ENCODE measurements around the gene STIMATE. TPM values are rescaled to one million over a fixed set of nuclear protein-coding genes. Genes with fewer than 3 reads are reported as not detected.

The STIMATE gene
- total and polyA plus RNA-seq, 10 donors: 4.0 to 65.6 (median 34.0) TPM

DNA sequence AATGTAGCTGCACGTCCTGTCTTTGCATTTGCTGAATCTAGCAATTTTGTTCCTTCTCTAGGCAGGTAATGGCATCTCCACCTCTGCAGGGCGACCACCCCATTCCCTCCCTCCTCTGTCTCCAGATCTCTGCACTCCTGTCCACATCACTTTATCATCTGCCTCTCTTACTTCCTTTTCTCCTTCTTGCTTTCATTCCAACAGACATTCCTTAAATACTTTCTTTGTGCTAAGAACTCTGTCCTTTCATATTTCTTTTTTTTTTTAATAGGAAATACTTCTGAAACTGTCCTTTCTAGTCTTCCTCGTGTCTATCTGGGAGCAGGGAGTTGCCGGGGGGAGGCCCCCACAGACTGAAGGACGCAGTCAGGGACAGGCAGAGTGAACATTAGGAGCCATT, 95.5 kb downstream of the STIMATE start:
- no peaks in the 10 kb centered on the region for H3K4me1 ChIP-seq
- no peaks in the 10 kb centered on the region for H3K9me3 ChIP-seq
- intact Hi-C loops (cut with DNase I; ENCODE audit: low total_unique reads): no loop called here
- WGBS, 5 donors: 58 to 80% (median 70%) methylated on average over 5 of the region's 5 CpGs
- H3K27me3 ChIP-seq (replicated peaks in 1 of 7): no peaks in the 10 kb centered on the region
- TF ChIP-seq, protein P1, sequence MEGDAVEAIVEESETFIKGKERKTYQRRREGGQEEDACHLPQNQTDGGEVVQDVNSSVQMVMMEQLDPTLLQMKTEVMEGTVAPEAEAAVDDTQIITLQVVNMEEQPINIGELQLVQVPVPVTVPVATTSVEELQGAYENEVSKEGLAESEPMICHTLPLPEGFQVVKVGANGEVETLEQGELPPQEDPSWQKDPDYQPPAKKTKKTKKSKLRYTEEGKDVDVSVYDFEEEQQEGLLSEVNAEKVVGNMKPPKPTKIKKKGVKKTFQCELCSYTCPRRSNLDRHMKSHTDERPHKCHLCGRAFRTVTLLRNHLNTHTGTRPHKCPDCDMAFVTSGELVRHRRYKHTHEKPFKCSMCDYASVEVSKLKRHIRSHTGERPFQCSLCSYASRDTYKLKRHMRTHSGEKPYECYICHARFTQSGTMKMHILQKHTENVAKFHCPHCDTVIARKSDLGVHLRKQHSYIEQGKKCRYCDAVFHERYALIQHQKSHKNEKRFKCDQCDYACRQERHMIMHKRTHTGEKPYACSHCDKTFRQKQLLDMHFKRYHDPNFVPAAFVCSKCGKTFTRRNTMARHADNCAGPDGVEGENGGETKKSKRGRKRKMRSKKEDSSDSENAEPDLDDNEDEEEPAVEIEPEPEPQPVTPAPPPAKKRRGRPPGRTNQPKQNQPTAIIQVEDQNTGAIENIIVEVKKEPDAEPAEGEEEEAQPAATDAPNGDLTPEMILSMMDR (IDR thresholded peaks at IDR 0.05 in 8 of 11, conservative IDR thresholded peaks at IDR 0.05 in 3 of 11): no peak
- no peak for TF ChIP-seq POLR2A (IDR thresholded peaks at IDR 0.05)
- no peak for TF ChIP-seq POLR2AphosphoS5 (IDR thresholded peaks at IDR 0.05)
- DNase-seq: no peak
- H3K27ac ChIP-seq: peak overlapping the region in 3 of 8 donors; percentile 25 to 59 (median 40)
- H3K36me3 ChIP-seq: no peaks in the 10 kb centered on the region
- no peak overlapping the region for H3K4me3 ChIP-seq

DNA sequence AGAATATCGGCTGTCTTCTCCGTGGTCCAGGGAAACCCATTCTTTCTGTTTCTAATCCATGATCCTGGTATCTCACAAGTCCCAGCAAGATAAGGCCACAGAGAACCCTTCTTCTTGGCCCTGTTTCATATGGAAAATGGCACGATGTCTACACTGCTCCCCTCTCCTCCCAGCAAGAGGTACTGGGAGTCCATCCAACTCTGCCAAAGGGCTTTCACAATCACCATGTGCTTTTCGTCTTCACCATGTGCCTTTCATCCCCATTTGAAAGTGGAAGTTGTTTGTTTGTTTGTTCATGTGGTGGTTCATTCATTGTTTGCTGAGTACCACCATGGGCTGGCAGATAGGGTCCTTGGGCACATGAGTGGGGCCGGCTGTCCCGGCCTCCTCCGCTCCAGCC, 97.3 kb downstream of the STIMATE start:
- intact Hi-C loops (cut with DNase I; ENCODE audit: low total_unique reads): no loop called here
- Histone ChIP-seq H3K4me3 (no peak overlapping the region), H3K4me1 (peaks cover 0 to 8% (median 0%) of the 10 kb centered on the region in 6 donors), H3K27ac (peak overlapping the region in 3 of 8 donors; percentile 4 to 30 (median 5)), H3K27me3 (replicated peaks in 1 of 7) (no peaks in the 10 kb centered on the region), H3K9me3 (no peaks in the 10 kb centered on the region), H3K36me3 (no peaks in the 10 kb centered on the region)
- 84 to 91% (median 86%) methylated on average over 7 of the region's 7 CpGs for WGBS, 5 donors
- TF ChIP-seq POLR2AphosphoS5 (IDR thresholded peaks at IDR 0.05) (peak in 1 of 3 donors; percentile 28), POLR2A (IDR thresholded peaks at IDR 0.05) (no peak)
- no peak for DNase-seq

DNA sequence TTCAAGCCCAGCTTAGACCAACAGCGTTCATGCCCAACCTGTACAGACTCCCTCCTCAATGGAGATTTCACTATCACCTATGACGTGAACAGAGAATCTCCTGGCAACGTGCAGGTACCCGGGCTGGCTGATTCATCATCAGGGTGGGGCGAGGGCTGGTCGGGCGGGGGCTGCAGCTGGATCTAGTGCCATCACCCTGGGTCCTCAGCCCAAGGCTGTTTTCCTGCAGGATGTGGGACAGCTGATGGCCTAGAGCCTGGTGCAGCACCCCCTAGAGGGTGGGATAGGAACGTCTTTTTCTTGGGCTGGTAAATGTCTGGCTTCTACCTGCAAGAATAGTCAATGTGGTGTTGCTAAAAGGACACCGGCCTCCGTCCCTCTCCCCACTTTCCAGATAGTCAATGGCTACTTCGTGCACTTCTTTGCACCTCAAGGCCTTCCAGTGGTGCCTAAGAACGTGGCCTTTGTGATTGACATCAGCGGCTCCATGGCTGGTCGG, 98.3 kb downstream of the STIMATE start:
- Histone ChIP-seq H3K27ac (peak overlapping the region in 1 of 8 donors; percentile 30), H3K36me3 (no peaks in the 10 kb centered on the region), H3K9me3 (no peaks in the 10 kb centered on the region), H3K4me3 (no peak overlapping the region), H3K27me3 (replicated peaks in 1 of 7) (no peaks in the 10 kb centered on the region), H3K4me1 (peaks cover 0 to 13% (median 0%) of the 10 kb centered on the region in 6 donors)
- intact Hi-C loops (cut with DNase I; ENCODE audit: low total_unique reads): no loop called here
- 67 to 79% (median 71%) methylated on average over 12 to 14 of the region's 14 CpGs for WGBS, 5 donors
- TF ChIP-seq, protein P1 (IDR thresholded peaks at IDR 0.05 in 8 of 11, conservative IDR thresholded peaks at IDR 0.05 in 3 of 11): peak in 5 of 11 experiments; percentile 40 to 56 (median 45)
- TF ChIP-seq POLR2AphosphoS5 (IDR thresholded peaks at IDR 0.05): no peak
- TF ChIP-seq POLR2A (IDR thresholded peaks at IDR 0.05): no peak
- no peak for DNase-seq

DNA sequence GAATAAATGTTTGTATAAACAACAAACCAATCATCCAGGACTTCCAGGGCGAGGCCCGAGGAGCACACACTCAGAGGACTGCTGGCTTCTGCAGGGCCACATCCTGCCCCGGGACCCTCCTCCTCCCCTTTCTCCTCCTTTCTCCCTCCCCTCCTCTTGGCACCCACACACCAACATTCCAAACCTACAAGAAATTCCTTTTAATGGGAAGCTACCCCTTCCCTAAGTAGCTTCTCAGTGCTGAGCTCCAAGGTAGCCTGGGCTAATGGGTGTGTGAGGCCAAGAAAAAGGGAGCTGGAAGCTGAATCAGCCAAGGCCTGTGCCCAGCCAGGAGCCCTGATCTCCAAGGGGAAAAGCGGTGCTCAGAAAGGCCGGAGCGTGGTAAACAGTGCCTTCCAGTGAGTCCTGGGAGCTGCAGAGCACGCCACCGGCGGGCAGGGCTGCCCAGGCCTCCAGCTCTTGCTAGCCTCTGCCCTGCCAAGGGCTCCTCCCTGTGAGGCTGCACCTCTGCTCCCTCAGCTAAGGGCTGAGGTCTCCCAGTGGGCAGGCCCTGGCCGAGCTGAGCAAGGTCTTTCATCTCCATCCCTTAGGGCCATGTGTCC, 98.9 kb downstream of the STIMATE start:
- TF ChIP-seq POLR2A (IDR thresholded peaks at IDR 0.05): no peak
- TF ChIP-seq, protein P1 (IDR thresholded peaks at IDR 0.05 in 8 of 11, conservative IDR thresholded peaks at IDR 0.05 in 3 of 11): no peak
- TF ChIP-seq POLR2AphosphoS5 (IDR thresholded peaks at IDR 0.05): no peak
- Histone ChIP-seq H3K36me3 (no peaks in the 10 kb centered on the region), H3K27ac (peak overlapping the region in 1 of 8 donors; percentile 22), H3K27me3 (replicated peaks in 1 of 7) (no peaks in the 10 kb centered on the region), H3K9me3 (no peaks in the 10 kb centered on the region), H3K4me1 (peaks cover 0 to 17% (median 0%) of the 10 kb centered on the region in 6 donors), H3K4me3 (no peak overlapping the region)
- intact Hi-C loops (cut with DNase I; ENCODE audit: low total_unique reads): no loop called here
- 84 to 90% (median 86%) methylated on average over 8 to 10 of the region's 10 CpGs for WGBS, 5 donors
- DNase-seq: no peak

Measured in spleen (tissue), 11 donors.